ENCODE measurements around the gene CGB5. TPM values are rescaled to one million over a fixed set of nuclear protein-coding genes. Genes with fewer than 3 reads are reported as not detected.

Gene CGB5
- polyA plus RNA-seq, 2 of the 4 experiments (the other 2 are of a cell fraction) = 0.23 to 0.53 TPM

DNA sequence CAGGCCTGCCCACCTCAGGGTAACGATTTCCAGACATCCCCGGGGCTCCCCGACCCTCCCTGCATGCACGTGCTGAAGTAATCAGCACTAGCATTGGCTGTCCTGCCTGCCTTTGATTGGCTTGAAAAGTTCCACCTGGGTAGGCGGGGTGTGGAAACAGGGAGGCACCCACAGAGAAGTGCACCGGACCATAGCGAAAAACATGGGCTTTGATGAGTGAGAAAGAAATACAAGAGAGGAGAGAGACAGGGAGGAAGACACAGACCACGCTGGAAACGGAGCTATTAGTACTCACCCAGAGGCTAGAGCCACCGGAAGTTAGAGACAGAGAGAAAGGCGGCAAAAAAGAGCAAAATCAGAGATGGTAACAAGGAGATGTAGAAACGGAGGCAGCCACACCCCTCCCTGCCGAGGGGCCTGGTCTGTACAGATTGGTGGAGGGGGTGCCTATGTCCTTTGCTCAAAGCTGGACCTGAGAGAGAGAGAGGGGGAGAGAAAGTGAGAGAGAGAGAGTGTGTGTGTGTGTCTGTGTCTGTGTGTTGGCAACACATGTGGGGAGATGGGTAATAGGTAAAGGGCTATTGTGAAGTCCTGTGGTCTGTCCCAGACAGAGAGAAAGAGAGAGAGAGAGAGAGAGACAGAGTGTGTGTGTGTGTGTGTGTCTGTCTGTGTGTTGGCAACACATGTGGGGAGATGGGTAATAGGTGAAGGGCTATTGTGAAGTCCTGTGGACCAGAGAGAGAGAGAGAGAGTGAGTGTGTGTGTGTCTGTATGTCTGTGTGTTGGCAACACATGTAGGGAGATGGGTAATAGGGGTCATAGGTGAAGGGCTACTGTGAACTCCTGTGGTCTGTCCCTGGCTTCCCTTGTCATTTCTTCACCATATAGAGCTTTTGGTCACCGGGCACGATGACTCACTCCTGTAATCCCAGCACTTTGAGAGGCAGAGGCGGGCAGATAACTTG, 22.4 kb upstream of the CGB5 start:
- POLR2A ChIA-PET = interaction anchor here (1.0 to 1.3 kb wide), 2 partner anchors 13 to 149 kb away, joined by 3 read pairs; partner anchors contain the start of gene PPP1R15A

DNA sequence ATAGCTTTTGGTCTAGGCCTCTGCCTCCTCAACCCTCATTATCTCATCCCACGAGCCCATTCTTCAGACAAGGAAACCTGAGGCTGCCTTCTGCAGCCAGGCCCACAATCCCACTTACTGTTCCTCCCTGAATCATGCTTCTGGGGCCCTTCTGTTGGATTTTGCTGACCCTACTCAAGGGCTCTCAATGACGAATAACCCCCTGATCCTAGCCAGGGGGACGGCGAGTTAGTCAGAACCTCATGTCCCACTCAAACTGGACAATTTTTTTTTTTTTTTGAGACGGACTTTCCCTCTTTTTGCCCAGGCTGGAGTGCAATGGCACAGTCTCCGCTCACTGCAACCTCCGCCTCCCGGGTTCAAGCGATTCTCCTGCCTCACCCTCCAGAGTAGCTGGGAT, 21.5 kb upstream of the CGB5 start:
- no peak for FAIRE-seq
- Histone ChIP-seq H3K4me3 (no peak overlapping the region), H3K27ac (no peak overlapping the region), H3K9me3 (no peaks in the 10 kb centered on the region), H3K4me2 (no peak overlapping the region), H3K4me1 (peaks cover 14% of the 10 kb centered on the region; the same call in 2 of the 3 replicates)
- ATAC-seq = no peak
- ChIA-PET POLR2A (interaction anchor here (1.0 kb wide), 1 partner anchor 13 kb away, joined by 3 read pairs; no protein-coding TSS in a partner anchor), CTCF (interaction anchor here (0.5 to 4.8 kb wide), 11 partner anchors 10 to 204 kb away, joined by 3 to 29 read pairs (median 4); partner anchors contain the start of genes KCNA7 and RUVBL2)
- WGBS (ENCODE audit: missing lambda C conversion rate) = 86% methylated on average over 9 of the region's 9 CpGs
- no peak for DNase-seq (ENCODE audit: low read depth in 1 of 2, low spot score in 1 of 2)
- TF ChIP-seq, protein P1, sequence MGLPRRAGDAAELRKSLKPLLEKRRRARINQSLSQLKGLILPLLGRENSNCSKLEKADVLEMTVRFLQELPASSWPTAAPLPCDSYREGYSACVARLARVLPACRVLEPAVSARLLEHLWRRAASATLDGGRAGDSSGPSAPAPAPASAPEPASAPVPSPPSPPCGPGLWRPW (IDR thresholded peaks at IDR 0.05) = no peak
- TF ChIP-seq JUN (IDR thresholded peaks at IDR 0.05) (no peak), RCOR1 (IDR thresholded peaks at IDR 0.05; ENCODE audit: low read depth, low read length) (no peak), POLR2A (IDR thresholded peaks at IDR 0.05; ENCODE audit: low read length) (no peak), EHF (CRISPR knock-in tag; IDR thresholded peaks at IDR 0.05) (no peak)
- TF ChIP-seq, protein P2, sequence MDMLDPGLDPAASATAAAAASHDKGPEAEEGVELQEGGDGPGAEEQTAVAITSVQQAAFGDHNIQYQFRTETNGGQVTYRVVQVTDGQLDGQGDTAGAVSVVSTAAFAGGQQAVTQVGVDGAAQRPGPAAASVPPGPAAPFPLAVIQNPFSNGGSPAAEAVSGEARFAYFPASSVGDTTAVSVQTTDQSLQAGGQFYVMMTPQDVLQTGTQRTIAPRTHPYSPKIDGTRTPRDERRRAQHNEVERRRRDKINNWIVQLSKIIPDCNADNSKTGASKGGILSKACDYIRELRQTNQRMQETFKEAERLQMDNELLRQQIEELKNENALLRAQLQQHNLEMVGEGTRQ (IDR thresholded peaks at IDR 0.05) = no peak
- TF ChIP-seq, protein P3, sequence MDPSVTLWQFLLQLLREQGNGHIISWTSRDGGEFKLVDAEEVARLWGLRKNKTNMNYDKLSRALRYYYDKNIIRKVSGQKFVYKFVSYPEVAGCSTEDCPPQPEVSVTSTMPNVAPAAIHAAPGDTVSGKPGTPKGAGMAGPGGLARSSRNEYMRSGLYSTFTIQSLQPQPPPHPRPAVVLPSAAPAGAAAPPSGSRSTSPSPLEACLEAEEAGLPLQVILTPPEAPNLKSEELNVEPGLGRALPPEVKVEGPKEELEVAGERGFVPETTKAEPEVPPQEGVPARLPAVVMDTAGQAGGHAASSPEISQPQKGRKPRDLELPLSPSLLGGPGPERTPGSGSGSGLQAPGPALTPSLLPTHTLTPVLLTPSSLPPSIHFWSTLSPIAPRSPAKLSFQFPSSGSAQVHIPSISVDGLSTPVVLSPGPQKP (IDR thresholded peaks at IDR 0.05; ENCODE audit: low read depth, low read length) = no peak
- TF ChIP-seq, protein P4, sequence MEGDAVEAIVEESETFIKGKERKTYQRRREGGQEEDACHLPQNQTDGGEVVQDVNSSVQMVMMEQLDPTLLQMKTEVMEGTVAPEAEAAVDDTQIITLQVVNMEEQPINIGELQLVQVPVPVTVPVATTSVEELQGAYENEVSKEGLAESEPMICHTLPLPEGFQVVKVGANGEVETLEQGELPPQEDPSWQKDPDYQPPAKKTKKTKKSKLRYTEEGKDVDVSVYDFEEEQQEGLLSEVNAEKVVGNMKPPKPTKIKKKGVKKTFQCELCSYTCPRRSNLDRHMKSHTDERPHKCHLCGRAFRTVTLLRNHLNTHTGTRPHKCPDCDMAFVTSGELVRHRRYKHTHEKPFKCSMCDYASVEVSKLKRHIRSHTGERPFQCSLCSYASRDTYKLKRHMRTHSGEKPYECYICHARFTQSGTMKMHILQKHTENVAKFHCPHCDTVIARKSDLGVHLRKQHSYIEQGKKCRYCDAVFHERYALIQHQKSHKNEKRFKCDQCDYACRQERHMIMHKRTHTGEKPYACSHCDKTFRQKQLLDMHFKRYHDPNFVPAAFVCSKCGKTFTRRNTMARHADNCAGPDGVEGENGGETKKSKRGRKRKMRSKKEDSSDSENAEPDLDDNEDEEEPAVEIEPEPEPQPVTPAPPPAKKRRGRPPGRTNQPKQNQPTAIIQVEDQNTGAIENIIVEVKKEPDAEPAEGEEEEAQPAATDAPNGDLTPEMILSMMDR (IDR thresholded peaks at IDR 0.05) = no peak

More for the DNA sequence above, 22.4 kb upstream of the CGB5 start:
- Histone ChIP-seq H3K27ac (no peak overlapping the region), H3K4me2 (no peak overlapping the region), H3K4me3 (no peak overlapping the region), H3K9me3 (no peaks in the 10 kb centered on the region), H3K4me1 (peaks cover 14% of the 10 kb centered on the region; the same call in 2 of the 3 replicates)
- FAIRE-seq (no peak), ATAC-seq (peak; percentile 5 to 10; a peak in 5 of 6 replicates), DNase-seq (ENCODE audit: low read depth in 1 of 2, low spot score in 1 of 2) (peak in 1 of 2 experiments; percentile 55)
- CTCF ChIA-PET = interaction anchor here (0.5 to 21.8 kb wide), 17 partner anchors 9 to 205 kb away, joined by 3 to 408 read pairs (median 4); partner anchors contain the start of genes GYS1, KCNA7 and RUVBL2
- 67% methylated on average over 16 of the region's 16 CpGs for WGBS (ENCODE audit: missing lambda C conversion rate)
- TF ChIP-seq CHD2 (IDR thresholded peaks at IDR 0.05; ENCODE audit: low read length, partially characterized antibody) (no peak), TFCP2L1 (CRISPR knock-in tag; IDR thresholded peaks at IDR 0.05) (no peak), ESRRA (IDR thresholded peaks at IDR 0.05; ENCODE audit: borderline replicate concordance, low read length) (no peak), HOXB13 (CRISPR knock-in tag; IDR thresholded peaks at IDR 0.05; ENCODE audit: low read depth) (no peak), SREBF2 (IDR thresholded peaks at IDR 0.05) (no peak), FOSL2 (IDR thresholded peaks at IDR 0.05) (no peak), FOSL2 (CRISPR knock-in tag; IDR thresholded peaks at IDR 0.05) (peak; percentile 67), RNF2 (IDR thresholded peaks at IDR 0.05; ENCODE audit: borderline replicate concordance, low read depth) (no peak), EP300 (IDR thresholded peaks at IDR 0.05) (no peak), MAFK (IDR thresholded peaks at IDR 0.05; ENCODE audit: partially characterized antibody) (no peak), HEYL (CRISPR knock-in tag; IDR thresholded peaks at IDR 0.05) (no peak), RARB (CRISPR knock-in tag; IDR thresholded peaks at IDR 0.05) (no peak), FOSB (CRISPR knock-in tag; IDR thresholded peaks at IDR 0.05) (no peak), EHF (CRISPR knock-in tag; IDR thresholded peaks at IDR 0.05) (no peak), JUN (IDR thresholded peaks at IDR 0.05) (peak in 1 of 2 experiments; percentile 14; a peak in 1 of 5 replicates), HOXA7 (CRISPR knock-in tag; IDR thresholded peaks at IDR 0.05) (no peak), CEBPB (IDR thresholded peaks at IDR 0.05) (no peak), NFE2L2 (conservative IDR thresholded peaks at IDR 0.05; ENCODE audit: low read length) (no peak), HDAC2 (IDR thresholded peaks at IDR 0.05) (no peak), POLR2AphosphoS2 (conservative IDR thresholded peaks at IDR 0.05; ENCODE audit: low read length) (no peak)
- TF ChIP-seq, protein P5, sequence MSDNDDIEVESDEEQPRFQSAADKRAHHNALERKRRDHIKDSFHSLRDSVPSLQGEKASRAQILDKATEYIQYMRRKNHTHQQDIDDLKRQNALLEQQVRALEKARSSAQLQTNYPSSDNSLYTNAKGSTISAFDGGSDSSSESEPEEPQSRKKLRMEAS (IDR thresholded peaks at IDR 0.05) = no peak
- TF ChIP-seq, protein P6, sequence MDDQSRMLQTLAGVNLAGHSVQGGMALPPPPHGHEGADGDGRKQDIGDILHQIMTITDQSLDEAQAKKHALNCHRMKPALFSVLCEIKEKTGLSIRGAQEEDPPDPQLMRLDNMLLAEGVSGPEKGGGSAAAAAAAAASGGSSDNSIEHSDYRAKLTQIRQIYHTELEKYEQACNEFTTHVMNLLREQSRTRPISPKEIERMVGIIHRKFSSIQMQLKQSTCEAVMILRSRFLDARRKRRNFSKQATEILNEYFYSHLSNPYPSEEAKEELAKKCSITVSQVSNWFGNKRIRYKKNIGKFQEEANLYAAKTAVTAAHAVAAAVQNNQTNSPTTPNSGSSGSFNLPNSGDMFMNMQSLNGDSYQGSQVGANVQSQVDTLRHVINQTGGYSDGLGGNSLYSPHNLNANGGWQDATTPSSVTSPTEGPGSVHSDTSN (IDR thresholded peaks at IDR 0.05) = 0 out of 2 replicates have a peak, but pooled peaks have one; percentile 32
- TF ChIP-seq, protein P7, sequence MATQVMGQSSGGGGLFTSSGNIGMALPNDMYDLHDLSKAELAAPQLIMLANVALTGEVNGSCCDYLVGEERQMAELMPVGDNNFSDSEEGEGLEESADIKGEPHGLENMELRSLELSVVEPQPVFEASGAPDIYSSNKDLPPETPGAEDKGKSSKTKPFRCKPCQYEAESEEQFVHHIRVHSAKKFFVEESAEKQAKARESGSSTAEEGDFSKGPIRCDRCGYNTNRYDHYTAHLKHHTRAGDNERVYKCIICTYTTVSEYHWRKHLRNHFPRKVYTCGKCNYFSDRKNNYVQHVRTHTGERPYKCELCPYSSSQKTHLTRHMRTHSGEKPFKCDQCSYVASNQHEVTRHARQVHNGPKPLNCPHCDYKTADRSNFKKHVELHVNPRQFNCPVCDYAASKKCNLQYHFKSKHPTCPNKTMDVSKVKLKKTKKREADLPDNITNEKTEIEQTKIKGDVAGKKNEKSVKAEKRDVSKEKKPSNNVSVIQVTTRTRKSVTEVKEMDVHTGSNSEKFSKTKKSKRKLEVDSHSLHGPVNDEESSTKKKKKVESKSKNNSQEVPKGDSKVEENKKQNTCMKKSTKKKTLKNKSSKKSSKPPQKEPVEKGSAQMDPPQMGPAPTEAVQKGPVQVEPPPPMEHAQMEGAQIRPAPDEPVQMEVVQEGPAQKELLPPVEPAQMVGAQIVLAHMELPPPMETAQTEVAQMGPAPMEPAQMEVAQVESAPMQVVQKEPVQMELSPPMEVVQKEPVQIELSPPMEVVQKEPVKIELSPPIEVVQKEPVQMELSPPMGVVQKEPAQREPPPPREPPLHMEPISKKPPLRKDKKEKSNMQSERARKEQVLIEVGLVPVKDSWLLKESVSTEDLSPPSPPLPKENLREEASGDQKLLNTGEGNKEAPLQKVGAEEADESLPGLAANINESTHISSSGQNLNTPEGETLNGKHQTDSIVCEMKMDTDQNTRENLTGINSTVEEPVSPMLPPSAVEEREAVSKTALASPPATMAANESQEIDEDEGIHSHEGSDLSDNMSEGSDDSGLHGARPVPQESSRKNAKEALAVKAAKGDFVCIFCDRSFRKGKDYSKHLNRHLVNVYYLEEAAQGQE (IDR thresholded peaks at IDR 0.05) = no peak
- TF ChIP-seq, protein P8, sequence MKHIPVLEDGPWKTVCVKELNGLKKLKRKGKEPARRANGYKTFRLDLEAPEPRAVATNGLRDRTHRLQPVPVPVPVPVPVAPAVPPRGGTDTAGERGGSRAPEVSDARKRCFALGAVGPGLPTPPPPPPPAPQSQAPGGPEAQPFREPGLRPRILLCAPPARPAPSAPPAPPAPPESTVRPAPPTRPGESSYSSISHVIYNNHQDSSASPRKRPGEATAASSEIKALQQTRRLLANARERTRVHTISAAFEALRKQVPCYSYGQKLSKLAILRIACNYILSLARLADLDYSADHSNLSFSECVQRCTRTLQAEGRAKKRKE (CRISPR knock-in tag; IDR thresholded peaks at IDR 0.05; ENCODE audit: low read depth) = no peak

All from A549 (cell line).